Articular chondrocyte of knee joint (primary cell): ENCODE measurements around the gene LIPT2. TPM values are rescaled to one million over a fixed set of nuclear protein-coding genes. Genes with fewer than 3 reads are reported as not detected.

Source experiments
- small RNA-seq: library from RNA; depleted of rRNA; stranded (forward); fragments of <200 nt; gene quantifications from one replicate; pipeline ENCODE3, GENCODE V24; 2012
- total RNA-seq: library from RNA; depleted of rRNA; stranded (reverse); fragments of >200 nt; gene quantifications from 2 replicates; pipeline ENCODE4 v1.2.3, GENCODE V29; 2012

LIPT2 gene
- total RNA-seq = 2.2 and 2.5 TPM in 2 replicates

GRCh38 chr11:74492974-74493790 lies at the start of gene LIPT2:
TSS of gene LIPT2 (minus strand) at chr11:74493724. CDS start at chr11:74493703, 21 bp downstream.

GRCh38 chr11:74466916-74467885 lies 26.3 kb downstream of the LIPT2 start, which contains the start of gene KCNE3:
TSS of gene KCNE3 (minus strand) at chr11:74467549. CDS start at chr11:74457563, 9,986 bp downstream.

Small RNAs within 50 kb of the gene (small RNA-seq; reads per million reads assigned to genes)
- gene CYCSP27 = not detected

Other genes starting within 250 kb of the LIPT2 start
- gene P4HA3, start 182.1 kb downstream of the LIPT2 start, total RNA-seq = 5.6 and 6.2 TPM in 2 replicates
- gene PGM2L1, start 95.3 kb downstream of the LIPT2 start, total RNA-seq = 8.4 and 10.3 TPM in 2 replicates
- gene KCNE3, start 26.2 kb downstream of the LIPT2 start, total RNA-seq = 1.2 and 1.7 TPM in 2 replicates
- 17.0 and 18.4 TPM in 2 replicates for gene POLD3, start 98.9 kb upstream of the LIPT2 start, total RNA-seq
- 0.39 TPM in 1 of 2 replicates, not detected in the other for gene CHRDL2, start 237.7 kb upstream of the LIPT2 start, total RNA-seq